ENCODE data around the gene EVC.

DNA sequence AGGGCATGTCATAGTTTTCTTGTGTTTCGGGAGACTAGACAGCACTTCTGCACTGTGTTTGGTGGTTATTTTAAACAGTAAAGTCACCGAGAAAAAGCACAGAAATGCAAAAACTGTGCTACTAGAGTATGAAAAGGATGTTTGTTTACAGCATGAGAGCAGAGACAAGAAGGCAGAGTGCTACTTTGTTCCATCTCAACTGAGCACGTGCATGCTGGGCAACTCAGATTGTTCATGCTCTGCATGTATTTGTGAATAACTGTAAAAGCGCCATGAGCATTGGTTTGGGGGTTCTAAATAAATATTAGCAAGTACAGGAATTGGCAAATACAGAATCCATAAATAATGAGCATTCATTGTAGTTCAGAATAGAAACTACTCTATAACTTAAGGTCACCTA is 7.4 kb downstream of the EVC start:
- no peak for TF ChIP-seq CTCF (IDR thresholded peaks at IDR 0.05)
- TF ChIP-seq EP300 (IDR thresholded peaks at IDR 0.05): no peak
- TF ChIP-seq POLR2A (IDR thresholded peaks at IDR 0.05): no peak
- no peak for TF ChIP-seq POLR2AphosphoS5 (IDR thresholded peaks at IDR 0.05)

All from suprapubic skin (tissue), 4 donors.